Stimulated activated CD4-positive, alpha-beta T cell treated with anti-CD3 and anti-CD28 coated beads, Interleukin-12 subunit alpha, Interleukin-12 subunit beta, amount 100 ng/mL, for 4 hours (primary cell): ENCODE measurements around the gene CCNB2.
"Not testable (repeated sequence)": the region's sequence is repeated elsewhere in the genome, so short reads cannot be mapped to it uniquely, and the experiment has no call there.

Source experiments
- DNase-seq: peaks from one replicate; pipeline ENCODE4 v3.0.0-alpha.2; 2020

CCNB2 gene

DNA sequence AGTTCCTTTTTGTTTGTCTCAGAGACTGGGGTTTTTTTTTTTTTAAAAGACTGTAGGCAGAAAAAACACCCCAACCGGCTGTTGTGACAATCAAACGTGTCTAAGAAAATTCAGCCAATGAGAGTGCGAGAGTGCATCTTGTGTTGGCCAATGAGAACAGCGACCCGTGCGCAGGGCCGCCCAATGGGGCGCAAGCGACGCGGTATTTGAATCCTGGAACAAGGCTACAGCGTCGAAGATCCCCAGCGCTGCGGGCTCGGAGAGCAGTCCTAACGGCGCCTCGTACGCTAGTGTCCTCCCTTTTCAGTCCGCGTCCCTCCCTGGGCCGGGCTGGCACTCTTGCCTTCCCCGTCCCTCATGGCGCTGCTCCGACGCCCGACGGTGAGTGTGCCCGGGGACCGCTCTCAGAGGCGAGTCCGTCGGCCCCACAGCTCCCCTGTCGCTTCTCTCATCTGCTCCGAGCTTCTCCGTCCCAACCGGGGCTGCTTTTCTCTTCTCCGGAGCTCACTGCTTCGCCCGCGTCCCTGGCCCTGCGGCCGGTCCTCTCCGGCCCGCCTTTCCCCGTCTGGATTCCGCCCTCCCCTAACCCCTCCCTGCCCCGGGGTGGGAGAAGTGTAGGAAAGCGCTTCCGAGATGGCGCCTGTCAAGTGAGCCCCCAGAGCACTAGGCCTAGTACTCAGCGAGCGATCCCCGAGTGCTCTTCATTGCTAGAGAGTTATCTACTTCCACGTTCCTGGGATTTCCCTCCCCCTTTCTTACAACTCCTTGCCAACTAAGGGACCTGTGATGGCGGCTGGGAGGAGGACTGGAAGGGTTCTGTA lies at the start of gene CCNB2:
TSS of gene CCNB2 (plus strand) at position 235 of the 821 bp plus-strand sequence. CDS start at position 358, 123 bp downstream.
- peak; percentile 66 for DNase-seq

- DNase-seq = no peak
These were observed 45.8 kb upstream of the CCNB2 start for GRCh38 chr15:59059076-59059597.

DNA sequence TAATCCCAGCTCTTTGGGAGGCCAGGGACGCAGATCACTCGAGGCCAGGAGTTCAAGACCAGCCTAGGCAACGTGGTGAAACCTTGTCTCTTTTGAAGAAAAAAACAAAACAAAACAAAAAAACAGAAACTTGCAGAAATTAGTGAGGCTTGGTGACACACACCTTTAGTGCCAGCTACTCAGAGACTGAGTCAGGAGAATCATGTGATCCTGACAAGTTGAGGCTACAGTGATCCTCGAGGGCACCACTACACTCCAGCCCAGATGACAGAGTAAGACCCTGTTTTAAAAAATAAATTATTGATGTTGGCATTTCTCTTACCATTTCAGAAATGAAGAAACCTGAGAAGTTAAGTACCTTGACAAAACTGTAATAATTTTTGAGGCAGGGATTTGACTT lies 44.6 kb upstream of the CCNB2 start:
- DNase-seq = no peak

GRCh38 chr15:59063042-59063441 lies 41.9 kb upstream of the CCNB2 start:
- no peak for DNase-seq

DNA sequence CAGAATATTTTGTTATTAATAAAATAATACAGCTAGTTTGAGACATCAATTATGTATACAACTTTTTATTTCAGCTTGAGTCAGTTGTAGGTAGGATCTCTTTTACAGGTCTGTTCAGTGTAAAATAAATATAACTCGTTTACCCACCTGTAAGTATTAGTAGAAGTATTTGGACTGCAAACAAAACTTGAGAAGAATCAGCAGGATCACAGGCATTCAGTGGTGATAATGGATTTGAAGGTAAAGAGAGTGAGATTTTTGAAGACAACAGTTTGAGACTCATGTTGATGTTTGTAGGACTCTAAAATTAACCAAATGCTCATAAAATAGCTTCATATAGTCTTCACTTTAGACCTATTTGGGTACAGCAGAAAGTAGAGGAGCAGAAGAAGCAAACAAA lies 35.5 kb upstream of the CCNB2 start:
- no peak for DNase-seq

DNA sequence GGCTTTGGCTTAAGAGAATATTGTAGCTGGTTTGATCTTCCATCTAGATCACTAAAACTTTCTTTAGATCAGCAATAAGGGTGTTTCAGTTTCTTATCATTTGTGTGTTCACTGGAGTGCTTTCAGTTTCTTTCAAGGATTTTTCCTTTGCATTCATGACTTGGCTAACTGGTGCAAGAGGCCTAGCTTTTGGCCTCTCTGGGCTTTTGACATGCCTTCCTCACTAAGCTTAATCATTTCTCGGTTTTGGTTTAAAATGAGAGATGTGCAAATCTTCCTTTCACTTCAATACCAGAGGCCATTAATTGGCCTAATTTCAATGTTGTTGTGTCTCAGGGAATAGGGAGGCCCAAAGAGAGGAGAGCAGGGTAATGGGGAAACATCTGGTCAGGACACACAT lies 30.3 kb upstream of the CCNB2 start:
- DNase-seq = no peak

- DNase-seq = no peak
These were observed 17.2 kb upstream of the CCNB2 start for GRCh38 chr15:59087731-59088130.

DNA sequence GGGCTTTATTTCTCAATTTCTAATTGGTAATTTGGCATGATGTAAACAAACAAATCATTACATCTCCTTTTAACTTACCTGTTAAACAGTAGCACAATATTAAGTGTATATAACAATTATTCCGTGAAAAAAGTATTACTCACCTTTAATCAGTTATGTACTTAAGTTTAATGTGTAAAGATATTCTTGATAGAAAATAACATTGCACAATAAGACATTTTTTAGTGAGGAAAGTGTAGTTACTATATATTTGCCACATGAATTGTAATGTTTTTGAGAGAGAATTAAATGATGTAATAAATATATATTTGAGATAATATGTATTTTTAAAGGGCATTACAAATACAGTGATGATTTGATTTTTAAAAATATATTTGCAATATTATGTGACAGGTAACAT lies 10.9 kb upstream of the CCNB2 start:
- DNase-seq = no peak

GRCh38 chr15:59096429-59096828 lies 8.5 kb upstream of the CCNB2 start:
- no peak for DNase-seq

GRCh38 chr15:59099162-59099685 lies 5.7 kb upstream of the CCNB2 start:
- no peak for DNase-seq

GRCh38 chr15:59104602-59104911 lies 389 bp upstream of the CCNB2 start:
- DNase-seq = peak; percentile 3

DNA sequence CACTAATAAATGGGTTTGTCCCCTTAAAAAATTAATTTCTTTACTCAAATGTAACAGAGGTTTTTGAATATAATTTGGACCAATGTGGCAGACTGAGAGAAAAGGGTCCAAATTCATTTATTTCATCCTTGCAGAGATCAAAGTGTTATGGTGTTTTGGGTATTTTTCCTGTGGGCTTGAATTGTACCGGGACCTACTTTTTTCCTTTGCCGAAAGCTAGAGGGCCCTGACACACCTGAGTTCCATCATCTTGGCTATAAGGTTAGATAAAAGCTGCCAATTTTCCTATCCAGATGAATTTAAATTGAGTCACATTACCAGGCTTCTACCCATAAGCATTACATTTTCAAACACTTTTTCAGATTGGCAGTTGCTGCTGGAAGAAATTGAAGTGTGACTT lies 908 bp downstream of the CCNB2 start:
- DNase-seq = no peak

- DNase-seq = no peak
These were observed 6.3 kb downstream of the CCNB2 start for GRCh38 chr15:59111251-59111650.

GRCh38 chr15:59115047-59115446 lies 10.1 kb downstream of the CCNB2 start:
- no peak for DNase-seq

- DNase-seq = no peak
These were observed 11.2 kb downstream of the CCNB2 start for GRCh38 chr15:59116141-59116540.

DNA sequence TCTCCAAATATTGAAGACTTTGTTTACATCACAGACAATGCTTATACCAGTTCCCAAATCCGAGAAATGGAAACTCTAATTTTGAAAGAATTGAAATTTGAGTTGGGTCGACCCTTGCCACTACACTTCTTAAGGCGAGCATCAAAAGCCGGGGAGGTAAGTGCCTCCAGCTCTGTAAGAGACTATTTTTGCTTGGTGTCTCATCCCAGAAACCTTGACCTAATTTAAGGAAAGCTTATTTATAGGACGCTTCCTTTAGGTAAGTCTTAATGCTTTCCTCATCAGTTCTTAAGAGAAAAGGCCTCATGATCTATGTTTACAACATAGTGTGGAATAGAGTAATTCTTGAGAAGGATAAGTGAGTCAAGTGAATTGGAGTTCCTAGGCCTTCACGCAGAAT lies 11.8 kb downstream of the CCNB2 start:
- DNase-seq = no peak

DNA sequence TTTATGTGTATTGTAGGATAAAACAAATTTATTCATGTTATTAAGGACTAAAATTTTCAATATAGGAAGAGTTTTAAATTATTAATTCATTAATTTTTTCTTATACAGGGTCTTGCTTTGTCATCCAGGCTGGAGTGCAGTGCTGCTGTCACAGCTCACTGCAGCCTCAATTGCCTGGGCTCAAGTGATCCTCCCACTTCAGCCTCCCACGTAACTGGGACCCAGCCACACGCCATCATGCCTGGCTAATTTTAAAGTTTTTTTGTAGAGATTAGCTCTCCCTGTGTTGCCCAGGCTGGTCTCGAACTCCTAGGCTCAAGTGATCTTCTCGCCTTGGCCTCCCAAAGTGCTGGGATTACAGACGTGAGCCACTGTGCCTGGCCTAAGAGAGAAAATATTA lies 14.7 kb downstream of the CCNB2 start:
- no peak for DNase-seq

DNA sequence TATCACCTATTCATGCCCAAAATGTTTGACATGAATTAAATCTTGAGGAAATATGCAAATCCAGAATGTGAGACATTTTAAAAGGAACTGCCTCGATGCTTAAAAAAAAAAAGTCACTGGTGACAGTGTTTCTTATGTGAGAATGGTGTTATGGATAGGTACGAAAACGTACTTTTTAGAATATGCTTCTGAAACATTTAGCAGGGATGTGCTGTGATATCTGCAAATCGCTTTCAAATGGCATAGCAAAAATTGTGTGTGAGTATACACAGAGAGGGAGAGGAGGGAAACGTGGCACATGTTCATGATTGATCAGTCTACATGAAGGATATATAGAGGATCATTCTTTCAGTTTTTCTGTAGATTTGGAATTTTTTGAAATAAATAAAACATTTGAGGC lies 16.0 kb downstream of the CCNB2 start:
- no peak for DNase-seq

GRCh38 chr15:59124261-59124660 lies 19.3 kb downstream of the CCNB2 start:
- no peak for DNase-seq

GRCh38 chr15:59125683-59126082 lies 20.7 kb downstream of the CCNB2 start:
- not testable (repeated sequence) for DNase-seq

GRCh38 chr15:59127255-59127654 lies 22.3 kb downstream of the CCNB2 start:
- DNase-seq = not testable (repeated sequence)

- DNase-seq = no peak
These were observed 26.5 kb downstream of the CCNB2 start for GRCh38 chr15:59131456-59131855.

DNA sequence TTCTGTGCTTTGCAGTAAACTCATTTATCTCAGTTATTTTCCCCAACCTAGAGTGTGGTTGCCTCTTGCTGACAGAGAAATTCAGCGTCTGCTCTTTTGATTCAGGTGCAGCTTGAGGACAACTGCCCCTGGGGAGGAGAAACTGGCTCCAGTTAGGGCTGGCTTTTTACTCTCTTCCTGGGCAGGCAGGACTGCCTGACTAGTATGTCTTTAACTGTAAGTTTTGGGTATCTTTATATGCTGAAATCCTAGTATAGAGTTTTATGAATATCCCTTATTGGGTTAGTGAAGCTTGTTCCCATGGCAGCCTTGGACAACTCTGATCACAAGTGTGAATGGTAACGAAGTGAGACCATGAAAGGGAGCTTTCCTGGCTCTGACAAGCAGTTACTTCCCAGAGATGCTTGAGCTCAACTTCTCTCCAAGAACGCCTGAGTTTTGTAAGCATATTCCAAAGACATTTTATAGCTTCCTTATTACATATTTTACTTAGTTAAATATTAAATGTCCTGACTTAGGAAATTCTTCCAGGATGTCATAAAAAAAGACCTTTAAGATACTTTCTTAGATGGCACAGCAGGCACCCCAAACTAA lies 27.1 kb downstream of the CCNB2 start:
- DNase-seq = no peak

DNA sequence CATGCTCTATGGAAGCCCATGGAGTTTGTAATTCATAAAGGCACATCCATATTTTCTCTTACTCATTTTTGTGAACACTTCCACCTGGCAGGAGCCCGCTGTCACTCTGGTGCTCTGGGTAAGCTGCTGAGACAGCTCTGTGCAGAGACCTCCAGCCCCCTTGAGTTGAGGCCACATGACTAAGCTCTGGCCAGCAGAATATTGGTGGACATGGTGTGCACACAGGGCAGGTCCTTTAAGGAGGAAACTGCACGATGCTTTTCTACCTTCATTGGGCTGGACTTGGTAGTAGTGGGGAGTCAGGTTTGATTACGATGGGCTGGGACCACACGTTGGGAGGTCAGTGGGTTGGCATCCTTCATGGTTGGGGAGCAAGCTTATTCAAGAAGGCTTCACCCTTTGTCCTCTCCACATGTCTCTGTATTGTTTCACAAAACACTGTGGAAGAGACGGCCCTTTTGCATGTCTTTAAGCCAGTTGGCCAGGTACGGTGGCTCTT lies 29.0 kb downstream of the CCNB2 start:
- no peak for DNase-seq
